Measurements from ENCODE around the gene MYOC. TPM values are rescaled to one million over a fixed set of nuclear protein-coding genes. Genes with fewer than 3 reads are reported as not detected.

The MYOC gene
- total RNA-seq, 1 experiment from 2014 or later, result not detected

DNA sequence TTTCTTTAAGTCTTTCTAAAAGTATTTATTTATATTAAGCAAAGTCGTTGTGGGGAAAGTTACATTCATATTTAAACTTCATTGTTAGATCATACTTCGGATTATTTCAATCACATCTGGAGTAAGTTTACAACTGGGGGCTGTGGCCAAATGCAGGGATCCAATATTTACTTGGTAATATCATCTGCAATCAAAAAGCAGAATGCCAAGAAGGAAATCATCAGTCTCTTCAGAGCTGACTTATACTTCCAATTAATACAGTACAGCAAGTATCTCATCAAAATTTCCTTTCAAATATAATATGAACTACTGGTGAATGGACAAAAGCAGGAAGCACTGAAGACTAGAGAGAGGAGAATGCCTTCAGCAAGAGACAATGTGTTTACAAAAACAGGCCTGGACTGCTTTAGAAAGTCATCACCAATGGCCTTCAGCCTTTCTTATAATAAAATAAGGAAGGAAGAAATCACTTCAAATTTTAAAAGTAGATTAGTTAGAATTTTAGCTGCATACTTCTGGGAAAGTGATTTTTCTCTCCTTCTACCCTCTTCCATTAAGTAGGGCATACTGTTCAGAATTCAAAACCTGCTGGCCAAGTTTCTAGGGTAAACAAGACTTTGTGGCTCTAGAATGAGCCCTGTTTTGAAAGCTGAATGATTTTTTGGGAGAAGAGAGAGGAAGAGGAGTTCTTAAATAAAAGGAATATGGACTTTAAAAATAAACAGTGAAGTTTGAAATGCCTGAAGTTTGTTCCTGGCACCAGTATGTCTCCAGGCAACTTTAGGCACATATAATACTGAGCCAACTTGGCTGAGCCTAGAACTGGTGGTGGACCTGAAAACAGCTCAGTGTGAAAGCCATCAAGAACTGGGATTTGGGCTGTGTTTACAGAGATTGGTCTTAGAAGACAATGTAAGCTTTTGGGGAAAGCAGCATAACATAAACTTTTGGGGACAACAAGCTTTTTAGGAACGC, 22.2 kb upstream of the MYOC start (continued):
- TF ChIP-seq REST (IDR thresholded peaks at IDR 0.05; ENCODE audit: low read depth) (no peak), SRF (IDR thresholded peaks at IDR 0.05; ENCODE audit: low read depth) (no peak)

- DNase-seq (ENCODE audit: low read depth, low spot score) (no peak), ATAC-seq (no peak)
- intact Hi-C loops (cut with micrococcal nuclease), result no loop called here
- no peak overlapping the region for H3K27ac ChIP-seq (ENCODE audit: low read depth, low read length)
- no peak overlapping the region for H3K4me2 ChIP-seq (ENCODE audit: low read length)
- no peaks in the 10 kb centered on the region for H4K20me1 ChIP-seq (ENCODE audit: insufficient read depth)
- no peaks in the 10 kb centered on the region for H3K9me2 ChIP-seq (ENCODE audit: insufficient read depth)
- CTCF ChIA-PET, result no interaction called here
- no peaks in the 10 kb centered on the region for H3K4me1 ChIP-seq (ENCODE audit: control insufficient read depth in 1 of 2, insufficient read depth in 2 of 2, low read length in 2 of 2)
- H2AFZ ChIP-seq (ENCODE audit: low read depth, low read length, poor library complexity, severe bottlenecking), result no peak overlapping the region
- H3K9ac ChIP-seq (ENCODE audit: low read length), result no peak overlapping the region
- POLR2A ChIA-PET, result no interaction called here
- no TSS peak for BruUV-seq (replicated peaks)
- H3K27me3 ChIP-seq (ENCODE audit: insufficient read depth, low read length), result no peaks in the 10 kb centered on the region
- H3K79me2 ChIP-seq (ENCODE audit: insufficient read depth, low read length), result no peaks in the 10 kb centered on the region
- H3K9me3 ChIP-seq (ENCODE audit: control insufficient read depth in 1 of 2, insufficient read depth in 1 of 2, low read depth in 1 of 2, low read length in 2 of 2), result no peaks in the 10 kb centered on the region
- no peaks in the 10 kb centered on the region for H3K36me3 ChIP-seq (ENCODE audit: control insufficient read depth in 1 of 2, insufficient read depth in 2 of 2, low read length in 2 of 2)
- RAD21 ChIA-PET (ENCODE audit: low non-redundant PET in 1 of 2, low total read pairs in 2 of 2, uncharacterized antibody in 2 of 2, unreplicated experiment in 2 of 2), result no interaction called here
- no peak overlapping the region for H3K4me3 ChIP-seq (replicated peaks in 1 of 2; ENCODE audit: low read depth in 1 of 2, low read length in 2 of 2)
- TF ChIP-seq EZH2 (IDR thresholded peaks at IDR 0.05) (no peak), EZH2phosphoT487 (IDR thresholded peaks at IDR 0.05; ENCODE audit: borderline replicate concordance) (no peak), SRF (IDR thresholded peaks at IDR 0.05; ENCODE audit: low read depth) (no peak), TCF7L2 (IDR thresholded peaks at IDR 0.05; ENCODE audit: borderline replicate concordance, extremely low read depth, insufficient read depth, insufficient read length) (no peak), FOSL1 (IDR thresholded peaks at IDR 0.05; ENCODE audit: low read depth) (no peak), SIN3A (IDR thresholded peaks at IDR 0.05; ENCODE audit: low read depth) (no peak), CEBPB (IDR thresholded peaks at IDR 0.05; ENCODE audit: low read depth) (no peak), POLR2A (IDR thresholded peaks at IDR 0.05; ENCODE audit: borderline replicate concordance, extremely low read depth, insufficient read depth, insufficient read length) (no peak), REST (IDR thresholded peaks at IDR 0.05; ENCODE audit: low read depth) (no peak), EGR1 (IDR thresholded peaks at IDR 0.05; ENCODE audit: low read depth) (no peak), YY1 (IDR thresholded peaks at IDR 0.05; ENCODE audit: extremely low read depth, insufficient replicate concordance, low read depth, low read length) (no peak), RAD21 (IDR thresholded peaks at IDR 0.05; ENCODE audit: low read depth) (no peak), SP1 (IDR thresholded peaks at IDR 0.05; ENCODE audit: low read depth) (no peak), CTCF (IDR thresholded peaks at IDR 0.05 in 2 of 3, conservative IDR thresholded peaks at IDR 0.05 in 1 of 3; ENCODE audit: borderline replicate concordance in 1 of 3, insufficient read depth in 1 of 3, low read depth in 2 of 3, low read length in 2 of 3) (no peak)
Measured at GRCh38 chr1:171670739-171671138, 18.3 kb upstream of the MYOC start.
